Activated B cell treated with CpG ODN at 0.5 μM for 24 hours (primary cell): Measurements from ENCODE around the gene SIPA1L3. TPM values are rescaled to one million over a fixed set of nuclear protein-coding genes. Genes with fewer than 3 reads are reported as not detected.

Experiments
- ATAC-seq: fragments of 200-7000 bp; cut with Tn5 transposase; one replicate; pipeline ENCODE4 v1.10.0; 2021; ENCODE audit warnings: low read depth, mild to moderate bottlenecking, moderate library complexity
- CTCF ChIA-PET: fragments of 350-600 bp; sonication (Branson Sonifier 250); formaldehyde crosslinking; loops from one replicate; lab custom pipeline; 2021; ENCODE audit warnings: antibody characterized with exemption; lab: Charles Lee
- POLR2A ChIA-PET: fragments of 350-600 bp; sonication (Branson Sonifier 250); formaldehyde crosslinking; loops from one replicate; lab custom pipeline; 2021; ENCODE audit warnings: antibody characterized with exemption; lab: Charles Lee
- DNase-seq: peaks from one replicate; pipeline ENCODE4 v3.0.0; 2022
- H3K27ac Mint-ChIP-seq: one replicate; pipeline ENCODE4 v1.8.0; 2020; ENCODE audit warnings: mixed read lengths
- H3K27me3 Mint-ChIP-seq: one replicate; pipeline ENCODE4 v1.8.0; 2021; ENCODE audit warnings: mixed read lengths
- H3K36me3 Mint-ChIP-seq: one replicate; pipeline ENCODE4 v1.8.0; 2021; ENCODE audit warnings: low read depth, mixed read lengths
- H3K4me1 Mint-ChIP-seq: one replicate; pipeline ENCODE4 v1.8.0; 2021; ENCODE audit warnings: mixed read lengths
- H3K4me3 Mint-ChIP-seq: one replicate; pipeline ENCODE4 v1.8.0; 2020; ENCODE audit warnings: mild to moderate bottlenecking, mixed read lengths
- H3K9me3 Mint-ChIP-seq: one replicate; pipeline ENCODE4 v1.8.0; 2020; ENCODE audit warnings: mixed read lengths
- intact Hi-C: fragments of 100-400 bp; cut with micrococcal nuclease; formaldehyde crosslinking; loops from one replicate; pipeline ENCODE4 v1.15.1; 2024
- total RNA-seq: library from RNA; stranded (reverse); gene quantifications from 2 replicates; pipeline ENCODE4 v1.2.3, GENCODE V29; 2022
- TF ChIP-seq, protein P1 (sequence below): fragments of 200-600 bp; IDR thresholded peaks from one replicate; pipeline ENCODE4 v1.8.0; 2022; ENCODE audit warnings: antibody characterized with exemption, mild to moderate bottlenecking

The SIPA1L3 gene
- total RNA-seq, 1 donor from 2014 or later, result 145 TPM

DNA sequence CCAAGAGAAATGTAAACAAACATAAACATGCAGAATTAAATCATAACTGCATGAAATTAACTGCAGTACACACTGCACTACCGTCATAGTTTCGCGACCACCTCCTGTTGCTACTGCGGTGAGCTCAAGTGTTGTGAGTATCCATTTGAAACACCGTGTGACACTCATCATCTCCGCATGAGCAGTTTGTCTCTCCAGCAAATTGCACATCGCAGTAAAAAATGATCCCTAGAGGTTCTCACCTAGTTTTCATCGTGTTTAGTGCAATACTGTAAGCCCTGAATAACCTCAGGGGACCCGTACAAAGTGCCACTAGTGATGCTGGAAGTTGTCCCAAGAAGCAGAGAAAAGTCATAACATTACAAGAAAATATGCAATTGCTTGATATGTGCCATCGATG lies 169.3 kb downstream of the SIPA1L3 start:
- H3K4me3 Mint-ChIP-seq, result no peak overlapping the region
- POLR2A ChIA-PET, result interaction anchor here (1.3 kb wide), 1 partner anchor 169 kb away, joined by 3 read pairs; the partner anchor contains the start of gene SIPA1L3
- H3K4me1 Mint-ChIP-seq, result peaks cover 27% of the 10 kb centered on the region
- TF ChIP-seq, protein P1, sequence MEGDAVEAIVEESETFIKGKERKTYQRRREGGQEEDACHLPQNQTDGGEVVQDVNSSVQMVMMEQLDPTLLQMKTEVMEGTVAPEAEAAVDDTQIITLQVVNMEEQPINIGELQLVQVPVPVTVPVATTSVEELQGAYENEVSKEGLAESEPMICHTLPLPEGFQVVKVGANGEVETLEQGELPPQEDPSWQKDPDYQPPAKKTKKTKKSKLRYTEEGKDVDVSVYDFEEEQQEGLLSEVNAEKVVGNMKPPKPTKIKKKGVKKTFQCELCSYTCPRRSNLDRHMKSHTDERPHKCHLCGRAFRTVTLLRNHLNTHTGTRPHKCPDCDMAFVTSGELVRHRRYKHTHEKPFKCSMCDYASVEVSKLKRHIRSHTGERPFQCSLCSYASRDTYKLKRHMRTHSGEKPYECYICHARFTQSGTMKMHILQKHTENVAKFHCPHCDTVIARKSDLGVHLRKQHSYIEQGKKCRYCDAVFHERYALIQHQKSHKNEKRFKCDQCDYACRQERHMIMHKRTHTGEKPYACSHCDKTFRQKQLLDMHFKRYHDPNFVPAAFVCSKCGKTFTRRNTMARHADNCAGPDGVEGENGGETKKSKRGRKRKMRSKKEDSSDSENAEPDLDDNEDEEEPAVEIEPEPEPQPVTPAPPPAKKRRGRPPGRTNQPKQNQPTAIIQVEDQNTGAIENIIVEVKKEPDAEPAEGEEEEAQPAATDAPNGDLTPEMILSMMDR, result no peak
- CTCF ChIA-PET, result interaction anchor here (1.1 kb wide), 1 partner anchor 19 kb away, joined by 4 read pairs; no protein-coding TSS in a partner anchor
- H3K27ac Mint-ChIP-seq, result peak overlapping the region; percentile 5
- DNase-seq, result no peak
- H3K9me3 Mint-ChIP-seq, result no peaks in the 10 kb centered on the region
- H3K27me3 Mint-ChIP-seq, result no peaks in the 10 kb centered on the region
- ATAC-seq, result no peak
- intact Hi-C loops, result no loop called here
- peaks cover 62% of the 10 kb centered on the region for H3K36me3 Mint-ChIP-seq

DNA sequence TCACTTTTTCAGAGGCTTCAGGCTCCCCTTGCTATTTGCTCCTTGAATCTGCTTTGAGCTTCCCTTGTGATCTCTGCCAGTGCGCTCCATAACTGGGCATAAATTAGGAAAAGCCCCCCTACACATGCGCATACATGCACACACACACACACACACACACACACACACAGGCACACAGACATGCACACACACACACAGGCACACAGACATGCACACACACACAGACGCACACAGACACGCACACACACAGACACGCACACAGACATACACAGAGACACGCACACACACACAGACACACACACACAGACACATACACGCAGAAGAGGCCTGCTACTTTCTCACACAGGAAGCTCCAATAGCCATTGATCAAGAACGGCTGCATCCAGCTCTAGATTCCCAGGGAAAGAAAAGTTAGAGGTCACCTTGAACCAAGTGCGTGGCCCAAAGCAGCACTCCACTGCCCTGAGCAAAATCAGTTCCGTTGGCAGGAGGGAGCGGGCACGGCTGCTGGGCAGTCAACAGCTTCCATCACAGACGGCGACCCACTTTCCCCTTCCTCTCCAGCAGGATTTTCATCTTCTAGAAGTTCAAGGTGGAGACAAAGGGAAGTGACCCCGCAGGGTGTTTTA lies 171.4 kb downstream of the SIPA1L3 start:
- no peak overlapping the region for H3K4me3 Mint-ChIP-seq
- CTCF ChIA-PET, result no interaction called here
- POLR2A ChIA-PET, result no interaction called here
- no peaks in the 10 kb centered on the region for H3K27me3 Mint-ChIP-seq
- peaks cover 24% of the 10 kb centered on the region for H3K4me1 Mint-ChIP-seq
- peak overlapping the region; percentile 46 for H3K27ac Mint-ChIP-seq
- H3K36me3 Mint-ChIP-seq, result peaks cover 54% of the 10 kb centered on the region
- no peaks in the 10 kb centered on the region for H3K9me3 Mint-ChIP-seq
- ATAC-seq (no peak), DNase-seq (no peak)
- intact Hi-C loops, result no loop called here
- TF ChIP-seq, protein P1, result no peak

DNA sequence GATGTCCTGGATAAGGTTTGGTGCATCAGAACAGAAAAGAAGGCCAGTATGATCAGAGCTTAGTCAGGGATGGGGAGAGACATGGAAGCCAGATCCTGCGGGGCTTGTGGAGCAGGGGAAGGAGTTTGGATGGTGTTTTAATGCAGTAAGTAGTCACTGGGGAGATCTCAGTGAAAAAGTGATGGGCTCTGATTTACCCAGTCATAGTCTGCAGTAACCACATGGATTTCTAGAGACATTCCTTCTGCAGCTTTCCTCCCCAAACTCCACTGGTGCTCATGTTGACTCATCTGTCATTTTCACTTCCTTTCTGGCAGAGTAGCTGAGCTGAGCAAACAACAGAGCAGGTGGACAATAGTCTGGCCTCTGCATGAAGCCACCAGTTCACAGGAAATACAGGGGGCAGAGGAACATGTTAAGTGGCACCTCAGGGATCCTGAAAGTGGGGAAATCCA lies 172.9 kb downstream of the SIPA1L3 start:
- H3K4me3 Mint-ChIP-seq, result peak overlapping the region; percentile 28
- no peaks in the 10 kb centered on the region for H3K9me3 Mint-ChIP-seq
- ATAC-seq, result peak; percentile 83
- POLR2A ChIA-PET, result interaction anchor here (0.5 to 2.6 kb wide), 10 partner anchors 20 to 323 kb away, joined by 3 to 30 read pairs (median 4); partner anchors contain the start of genes FAM98C, SIPA1L3 and WDR87
- H3K4me1 Mint-ChIP-seq, result peaks cover 22% of the 10 kb centered on the region
- TF ChIP-seq, protein P1, result no peak
- peaks cover 49% of the 10 kb centered on the region for H3K36me3 Mint-ChIP-seq
- DNase-seq, result no peak
- intact Hi-C loops, result loop anchor here (1.0 to 10.0 kb wide), 3 partner anchors 31 to 365 kb away; partner anchors contain the start of gene ZNF607
- H3K27ac Mint-ChIP-seq, result peak overlapping the region; percentile 87
- CTCF ChIA-PET, result interaction anchor here (1.3 to 2.1 kb wide), 3 partner anchors 15 to 75 kb away, joined by 3 to 8 read pairs (median 5); no protein-coding TSS in a partner anchor
- no peaks in the 10 kb centered on the region for H3K27me3 Mint-ChIP-seq

DNA sequence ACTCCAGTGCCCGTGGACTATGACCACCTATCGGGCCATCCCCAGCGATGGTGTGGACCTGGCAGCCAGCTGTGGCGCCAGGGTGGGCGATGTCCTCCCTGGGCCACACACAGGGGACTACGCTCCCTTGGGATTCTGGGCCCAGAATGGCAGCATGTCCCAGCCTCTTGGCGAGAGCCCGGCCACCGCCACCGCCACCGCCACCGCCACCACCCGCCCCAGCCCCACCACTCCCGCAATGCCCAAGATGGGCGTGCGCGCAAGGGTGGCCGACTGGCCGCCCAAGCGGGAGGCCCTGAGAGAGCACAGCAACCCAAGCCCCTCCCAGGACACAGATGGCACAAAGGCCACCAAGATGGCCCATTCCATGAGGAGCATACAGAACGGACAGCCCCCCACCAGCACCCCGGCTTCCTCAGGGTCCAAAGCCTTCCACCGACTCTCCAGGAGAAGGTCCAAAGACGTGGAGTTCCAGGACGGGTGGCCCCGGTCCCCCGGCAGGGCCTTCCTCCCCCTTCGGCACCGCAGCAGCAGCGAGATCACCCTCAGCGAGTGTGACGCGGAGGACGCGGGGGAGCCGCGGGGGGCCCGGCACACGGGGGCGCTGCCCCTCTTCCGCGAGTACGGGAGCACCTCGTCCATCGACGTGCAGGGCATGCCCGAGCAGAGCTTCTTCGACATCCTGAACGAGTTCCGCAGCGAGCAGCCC lies 174.7 kb downstream of the SIPA1L3 start:
- H3K27ac Mint-ChIP-seq, result peak overlapping the region; percentile 87
- DNase-seq (no peak), ATAC-seq (no peak)
- H3K4me3 Mint-ChIP-seq, result no peak overlapping the region
- H3K9me3 Mint-ChIP-seq, result no peaks in the 10 kb centered on the region
- TF ChIP-seq, protein P1, result no peak
- no peaks in the 10 kb centered on the region for H3K27me3 Mint-ChIP-seq
- peaks cover 46% of the 10 kb centered on the region for H3K36me3 Mint-ChIP-seq
- ChIA-PET POLR2A (interaction anchor here (0.7 to 2.6 kb wide), 5 partner anchors 7 to 176 kb away, joined by 3 to 30 read pairs (median 3); partner anchors contain the start of gene WDR87), CTCF (interaction anchor here (1.0 to 2.1 kb wide), 2 partner anchors 13 to 179 kb away, joined by 3 to 8 read pairs; no protein-coding TSS in a partner anchor)
- peaks cover 22% of the 10 kb centered on the region for H3K4me1 Mint-ChIP-seq
- intact Hi-C loops, result loop anchor here (10.0 kb wide), 1 partner anchor 367 kb away; the partner anchor contains the start of gene ZNF607
